ENCODE measurements around the gene CIAO2B. TPM values are rescaled to one million over a fixed set of nuclear protein-coding genes. Genes with fewer than 3 reads are reported as not detected.

Gene CIAO2B
- total and polyA plus RNA-seq, 11 donors = 103 to 669 (median 129) TPM

GRCh38 chr16:66911801-66912200, 22.4 kb downstream of the CIAO2B start:
- H3K27me3 ChIP-seq = no peaks in the 10 kb centered on the region
- no peak overlapping the region for H3K27ac ChIP-seq
- TF ChIP-seq POLR2A (IDR thresholded peaks at IDR 0.05) (no peak), CTCF (IDR thresholded peaks at IDR 0.05) (no peak)
- no peaks in the 10 kb centered on the region for H3K9me3 ChIP-seq
- 87 to 97% (median 93%) methylated on average over 6 to 8 of the region's 8 CpGs for WGBS, 4 donors
- H3K36me3 ChIP-seq = no peaks in the 10 kb centered on the region
- no peak overlapping the region for H3K4me3 ChIP-seq
- DNase-seq (peak in 1 of 5 donors; percentile 19), ATAC-seq (no peak)
- intact Hi-C loops (cut with DNase I) = no loop called here
- peaks cover 0 to 22% (median 5%) of the 10 kb centered on the region in 12 donors for H3K4me1 ChIP-seq

- no peak for ATAC-seq
Observed at GRCh38 chr16:66911112-66911511, 23.1 kb downstream of the CIAO2B start.

GRCh38 chr16:66910175-66910940, 23.8 kb downstream of the CIAO2B start:
- Histone ChIP-seq H3K4me1 (peaks cover 0 to 32% (median 16%) of the 10 kb centered on the region in 12 donors), H3K36me3 (no peaks in the 10 kb centered on the region), H3K27ac (peak overlapping the region in 1 of 12 donors; percentile 23), H3K4me3 (no peak overlapping the region), H3K9me3 (no peaks in the 10 kb centered on the region), H3K27me3 (no peaks in the 10 kb centered on the region)
- 73 to 79% (median 75%) methylated on average over 9 to 14 of the region's 14 CpGs for WGBS, 4 donors
- DNase-seq (peak in 1 of 5 donors; percentile 6), ATAC-seq (no peak)
- intact Hi-C loops (cut with DNase I) = no loop called here
- TF ChIP-seq CTCF (IDR thresholded peaks at IDR 0.05) (no peak), POLR2A (IDR thresholded peaks at IDR 0.05) (no peak)

More at GRCh38 chr16:66911112-66911511, 23.1 kb downstream of the CIAO2B start:
- intact Hi-C loops (cut with DNase I) = no loop called here
- Histone ChIP-seq H3K27me3 (no peaks in the 10 kb centered on the region), H3K36me3 (no peaks in the 10 kb centered on the region), H3K9me3 (no peaks in the 10 kb centered on the region), H3K4me3 (no peak overlapping the region), H3K27ac (peak overlapping the region in 1 of 12 donors; percentile 23), H3K4me1 (peaks cover 0 to 29% (median 11%) of the 10 kb centered on the region in 12 donors)
- DNase-seq = no peak
- TF ChIP-seq POLR2A (IDR thresholded peaks at IDR 0.05) (no peak), CTCF (IDR thresholded peaks at IDR 0.05) (no peak)
- WGBS, 4 donors = 62 to 82% (median 77%) methylated on average over 5 of the region's 5 CpGs

- intact Hi-C loops (cut with DNase I) = no loop called here
- H3K4me1 ChIP-seq = peaks cover 0 to 41% (median 22%) of the 10 kb centered on the region in 12 donors
- H3K36me3 ChIP-seq = no peaks in the 10 kb centered on the region
- TF ChIP-seq CTCF (IDR thresholded peaks at IDR 0.05) (no peak), POLR2A (IDR thresholded peaks at IDR 0.05) (no peak)
- H3K27me3 ChIP-seq = no peaks in the 10 kb centered on the region
- 90 to 93% (median 91%) methylated on average over 12 to 14 of the region's 14 CpGs for WGBS, 4 donors
- no peak overlapping the region for H3K27ac ChIP-seq
- DNase-seq (no peak), ATAC-seq (no peak)
- H3K4me3 ChIP-seq = no peak overlapping the region
- H3K9me3 ChIP-seq = no peaks in the 10 kb centered on the region
Observed at GRCh38 chr16:66908762-66909559, 25.2 kb downstream of the CIAO2B start.
